HG02623 (cell line): ENCODE measurements around the gene BAG5.
"Not testable (repeated sequence)": the region's sequence is repeated elsewhere in the genome, so short reads cannot be mapped to it uniquely, and the experiment has no call there.

Experiments used
- ATAC-seq: cut with Tn5 transposase; IDR thresholded peaks from one replicate; pipeline ENCODE4 v1.9.1; 2021; ENCODE audit warnings: moderate library complexity; ENCODE audit not compliant: unreplicated experiment

BAG5 gene

GRCh38 chr14:103512701-103513611 lies 49.5 kb downstream of the BAG5 start:
- ATAC-seq = no peak

- ATAC-seq = not testable (repeated sequence)
Measured at GRCh38 chr14:103512180-103512579, 50.3 kb downstream of the BAG5 start.

- no peak for ATAC-seq
Measured at GRCh38 chr14:103510724-103511693, 51.4 kb downstream of the BAG5 start.

GRCh38 chr14:103509864-103510723 lies 52.4 kb downstream of the BAG5 start:
- ATAC-seq = no peak

- no peak for ATAC-seq
Measured at GRCh38 chr14:103508521-103509329, 53.7 kb downstream of the BAG5 start.

GRCh38 chr14:103507751-103508150 lies 54.7 kb downstream of the BAG5 start:
- no peak for ATAC-seq
